Measurements from ENCODE around the gene DNAH14. TPM values are rescaled to one million over a fixed set of nuclear protein-coding genes. Genes with fewer than 3 reads are reported as not detected.

Gene DNAH14
- total RNA-seq, 1 experiment from 2014 or later = 33.2 TPM

GRCh38 chr1:224914292-224914900 is 15.1 kb upstream of the DNAH14 start:
- ATAC-seq (no peak), DNase-seq (ENCODE audit: low read depth, low spot score) (no peak)
- no peaks in the 10 kb centered on the region for H3K9me2 ChIP-seq (ENCODE audit: insufficient read depth)
- no peaks in the 10 kb centered on the region for H3K27me3 ChIP-seq (ENCODE audit: insufficient read depth, low read length)
- no peaks in the 10 kb centered on the region for H3K79me2 ChIP-seq (ENCODE audit: insufficient read depth, low read length)
- H3K27ac ChIP-seq (ENCODE audit: low read depth, low read length) = no peak overlapping the region
- no peaks in the 10 kb centered on the region for H3K36me3 ChIP-seq (ENCODE audit: control insufficient read depth in 1 of 2, insufficient read depth in 2 of 2, low read length in 2 of 2)
- H2AFZ ChIP-seq (ENCODE audit: low read depth, low read length, poor library complexity, severe bottlenecking) = no peak overlapping the region
- ChIA-PET CTCF (interaction anchor here (1.5 kb wide), 1 partner anchor 8 kb away, joined by 4 read pairs; no protein-coding TSS in a partner anchor), RAD21 (ENCODE audit: low non-redundant PET in 1 of 2, low total read pairs in 2 of 2, uncharacterized antibody in 2 of 2, unreplicated experiment in 2 of 2) (no interaction called here), POLR2A (no interaction called here)
- H3K4me1 ChIP-seq (ENCODE audit: control insufficient read depth in 1 of 2, insufficient read depth in 2 of 2, low read length in 2 of 2) = no peaks in the 10 kb centered on the region
- no peak overlapping the region for H3K9ac ChIP-seq (ENCODE audit: low read length)
- H3K9me3 ChIP-seq (ENCODE audit: control insufficient read depth in 1 of 2, insufficient read depth in 1 of 2, low read depth in 1 of 2, low read length in 2 of 2) = peaks cover 3 to 10% of the 10 kb centered on the region in 2 experiments; a peak in 3 of 4 replicates
- no peaks in the 10 kb centered on the region for H4K20me1 ChIP-seq (ENCODE audit: insufficient read depth)
- no peak for TF ChIP-seq EGR1 (IDR thresholded peaks at IDR 0.05; ENCODE audit: low read depth)
- TF ChIP-seq CBX3 (IDR thresholded peaks at IDR 0.05; ENCODE audit: low read depth) = peak; percentile 81; the same call in 1 of the 2 replicates
- no peak for TF ChIP-seq POLR2AphosphoS5 (IDR thresholded peaks at IDR 0.05; ENCODE audit: low read depth, low read length)
- intact Hi-C loops (cut with micrococcal nuclease) = no loop called here
- no peak overlapping the region for H3K4me2 ChIP-seq (ENCODE audit: low read length)
- no TSS peak for BruUV-seq (replicated peaks)
- no peak overlapping the region for H3K4me3 ChIP-seq (replicated peaks in 1 of 2; ENCODE audit: low read depth in 1 of 2, low read length in 2 of 2)

DNA sequence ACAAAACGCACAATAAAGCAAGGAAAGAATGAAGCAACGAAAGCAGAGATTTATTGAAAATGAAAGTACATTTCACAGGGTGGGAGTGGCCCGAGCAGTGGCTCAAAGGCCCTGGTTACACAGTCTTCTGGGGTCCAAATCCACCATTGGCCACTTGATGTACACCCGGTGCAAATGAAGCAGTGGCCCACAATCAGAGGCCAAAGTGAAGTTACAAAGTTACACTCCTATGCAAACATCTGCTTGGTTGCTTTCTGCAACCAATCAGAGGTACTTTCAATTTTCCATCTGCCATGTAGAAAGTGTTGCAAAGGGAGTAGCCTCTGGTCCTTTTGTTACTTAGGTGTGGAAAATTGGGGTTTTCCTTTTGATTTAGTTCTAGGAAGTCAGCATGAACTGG is 10.0 kb upstream of the DNAH14 start:
- Histone ChIP-seq H3K9ac (ENCODE audit: low read length) (no peak overlapping the region), H4K20me1 (ENCODE audit: insufficient read depth) (no peaks in the 10 kb centered on the region), H3K4me1 (ENCODE audit: control insufficient read depth in 1 of 2, insufficient read depth in 2 of 2, low read length in 2 of 2) (no peaks in the 10 kb centered on the region), H3K79me2 (ENCODE audit: insufficient read depth, low read length) (no peaks in the 10 kb centered on the region), H3K27ac (ENCODE audit: low read depth, low read length) (no peak overlapping the region), H3K9me2 (ENCODE audit: insufficient read depth) (no peaks in the 10 kb centered on the region), H3K4me3 (replicated peaks in 1 of 2; ENCODE audit: low read depth in 1 of 2, low read length in 2 of 2) (no peak overlapping the region), H3K27me3 (ENCODE audit: insufficient read depth, low read length) (no peaks in the 10 kb centered on the region), H2AFZ (ENCODE audit: low read depth, low read length, poor library complexity, severe bottlenecking) (no peak overlapping the region), H3K4me2 (ENCODE audit: low read length) (no peak overlapping the region), H3K9me3 (ENCODE audit: control insufficient read depth in 1 of 2, insufficient read depth in 1 of 2, low read depth in 1 of 2, low read length in 2 of 2) (peaks cover 0 to 1% of the 10 kb centered on the region in 2 experiments; a peak in 2 of 4 replicates), H3K36me3 (ENCODE audit: control insufficient read depth in 1 of 2, insufficient read depth in 2 of 2, low read length in 2 of 2) (no peaks in the 10 kb centered on the region)
- no peak for TF ChIP-seq FOSL1 (IDR thresholded peaks at IDR 0.05; ENCODE audit: low read depth)
- no peak for TF ChIP-seq ZFX (IDR thresholded peaks at IDR 0.05)
- TF ChIP-seq CEBPB (IDR thresholded peaks at IDR 0.05; ENCODE audit: low read depth) = no peak
- ATAC-seq (no peak), DNase-seq (ENCODE audit: low read depth, low spot score) (no peak)
- intact Hi-C loops (cut with micrococcal nuclease) = no loop called here
- ChIA-PET RAD21 (ENCODE audit: low non-redundant PET in 1 of 2, low total read pairs in 2 of 2, uncharacterized antibody in 2 of 2, unreplicated experiment in 2 of 2) (no interaction called here), POLR2A (no interaction called here), CTCF (no interaction called here)
- no TSS peak for BruUV-seq (replicated peaks)
